HG02973 (cell line): ENCODE measurements around the gene PHYKPL.

Source experiments
- ATAC-seq: cut with Tn5 transposase; IDR thresholded peaks from one replicate; pipeline ENCODE4 v1.9.1; 2021; ENCODE audit warnings: moderate library complexity; ENCODE audit not compliant: unreplicated experiment

PHYKPL gene

GRCh38 chr5:178224403-178224802 is 8.2 kb downstream of the PHYKPL start:
- ATAC-seq: no peak

- ATAC-seq: no peak
Observed at GRCh38 chr5:178223828-178224335, 8.7 kb downstream of the PHYKPL start.

- no peak for ATAC-seq
Observed at GRCh38 chr5:178223196-178223773, 9.3 kb downstream of the PHYKPL start.

- no peak for ATAC-seq
Observed at GRCh38 chr5:178222292-178222691, 10.3 kb downstream of the PHYKPL start.

- ATAC-seq: no peak
Observed at GRCh38 chr5:178221853-178222252, 10.7 kb downstream of the PHYKPL start.

- no peak for ATAC-seq
Observed at GRCh38 chr5:178221282-178221681, 11.3 kb downstream of the PHYKPL start.

GRCh38 chr5:178218827-178219226 is 13.8 kb downstream of the PHYKPL start:
- ATAC-seq: no peak

GRCh38 chr5:178218237-178218776 is 14.3 kb downstream of the PHYKPL start:
- no peak for ATAC-seq

- no peak for ATAC-seq
Observed at GRCh38 chr5:178216779-178217178, 15.8 kb downstream of the PHYKPL start.

GRCh38 chr5:178216088-178216534 is 16.5 kb downstream of the PHYKPL start:
- ATAC-seq: no peak

- no peak for ATAC-seq
Observed at GRCh38 chr5:178215280-178216002, 17.2 kb downstream of the PHYKPL start.

- no peak for ATAC-seq
Observed at GRCh38 chr5:178214160-178214803, 18.3 kb downstream of the PHYKPL start.

- no peak for ATAC-seq
Observed at GRCh38 chr5:178213748-178214151, 18.9 kb downstream of the PHYKPL start.

- ATAC-seq: no peak
Observed at GRCh38 chr5:178213003-178213461, 19.6 kb downstream of the PHYKPL start.

- ATAC-seq: no peak
Observed at GRCh38 chr5:178212241-178213002, 20.2 kb downstream of the PHYKPL start.

GRCh38 chr5:178211095-178212048 is 21.2 kb downstream of the PHYKPL start:
- ATAC-seq: no peak

GRCh38 chr5:178210686-178211085 is 21.9 kb downstream of the PHYKPL start:
- ATAC-seq: no peak

GRCh38 chr5:178210073-178210535 is 22.5 kb downstream of the PHYKPL start:
- ATAC-seq: no peak

GRCh38 chr5:178209334-178210072 is 23.1 kb downstream of the PHYKPL start:
- ATAC-seq: no peak
